A549 (cell line): ENCODE results near the gene TSPAN10. TPM values are rescaled to one million over a fixed set of nuclear protein-coding genes. Genes with fewer than 3 reads are reported as not detected.

Experiments used
- ATAC-seq, 2 experiments: fragments of 200-7000 bp in 1 of 2; fragments of >200 bp in 1 of 2; cut with Nextera tagmentation in 1 of 2; cut with Tn5 transposase in 1 of 2; 3 replicates each; pipeline versions ENCODE4 v1.8.0 to v1.9.1; 2018 to 2020; ENCODE audit warnings: mild to moderate bottlenecking in 1 of 2, moderate library complexity in 1 of 2
- CTCF ChIA-PET: fragments of 300-600 bp; sonication (Branson Sonifier 250); formaldehyde crosslinking; extraction: SDS; loops from one replicate; lab custom pipeline; 2021; ENCODE audit warnings: antibody characterized with exemption, inconsistent platforms; lab: Yijun Ruan, JAX
- POLR2A ChIA-PET: fragments of 350-600 bp; formaldehyde crosslinking; extraction: SDS; loops from one replicate; lab custom pipeline; 2021; ENCODE audit warnings: antibody characterized with exemption, inconsistent platforms; lab: Yijun Ruan, JAX
- DNase-seq, 2 experiments: peaks; one replicate each; pipeline versions ENCODE4 v3.0.0 to v3.0.0-alpha.2; 2011 to 2016; ENCODE audit warnings: low read depth in 1 of 2, low spot score in 1 of 2
- FAIRE-seq: peaks from 2 replicates; lab custom pipeline; 2011; peaks lifted over from hg19 to GRCh38; lab: Jason Lieb, UNC
- H3K27ac ChIP-seq, 2 experiments: fragments of >200 bp; sonication (Bioruptor Twin); formaldehyde crosslinking; 3 replicates each; pipeline ENCODE4 v1.5.1; 2016 to 2017
- H3K4me1 ChIP-seq: fragments of >200 bp; sonication (Bioruptor Twin); formaldehyde crosslinking; 3 replicates; pipeline ENCODE4 v1.6.1; 2016
- H3K4me2 ChIP-seq: fragments of >200 bp; sonication (Bioruptor Twin); formaldehyde crosslinking; 3 replicates; pipeline ENCODE4 v1.6.1; 2016
- H3K4me3 ChIP-seq: fragments of >200 bp; sonication (Bioruptor Twin); formaldehyde crosslinking; 3 replicates; pipeline ENCODE4 v1.5.1; 2016
- H3K9me3 ChIP-seq: fragments of >200 bp; sonication (Bioruptor Twin); formaldehyde crosslinking; 3 replicates; pipeline ENCODE4 v1.6.1; 2016
- BHLHE40 ChIP-seq: IDR thresholded peaks from 2 replicates; pipeline ENCODE4 v1.6.1; 2012; ENCODE audit warnings: low read depth, low read length, inconsistent platforms
- CEBPB ChIP-seq, 2 experiments: fragments of >200 bp in 1 of 2; sonication (Bioruptor Twin) in 1 of 2; formaldehyde crosslinking in 1 of 2; IDR thresholded peaks; 2 replicates each; pipeline ENCODE4 v1.6.1; 2012 to 2016
- CHD2 ChIP-seq: fragments of 150-350 bp; IDR thresholded peaks from 2 replicates; pipeline ENCODE4 v1.6.1; 2014; ENCODE audit warnings: low read length; ENCODE audit not compliant: partially characterized antibody
- EP300 ChIP-seq, 2 experiments: fragments of >200 bp; sonication (Bioruptor Twin); formaldehyde crosslinking; IDR thresholded peaks; 2 replicates in 1 of 2; 3 replicates in 1 of 2; pipeline ENCODE4 v1.6.1; 2016 to 2017
- FOSB ChIP-seq: fragments of 250-450 bp; sonication (Bioruptor Pico); IDR thresholded peaks from 2 replicates; pipeline ENCODE4 v1.5.0; 2020; ENCODE audit warnings: mild to moderate bottlenecking, moderate library complexity
- HEYL ChIP-seq: fragments of 250-450 bp; sonication (Bioruptor Pico); IDR thresholded peaks from 2 replicates; pipeline ENCODE4 v1.8.0; 2021; ENCODE audit warnings: mild to moderate bottlenecking, moderate library complexity
- HOXA7 ChIP-seq: fragments of 250-450 bp; sonication (Bioruptor Pico); IDR thresholded peaks from 2 replicates; pipeline ENCODE4 v1.5.0; 2020; ENCODE audit warnings: mild to moderate bottlenecking, moderate library complexity
- HOXB13 ChIP-seq: fragments of 250-450 bp; sonication (Bioruptor Pico); IDR thresholded peaks from 2 replicates; pipeline ENCODE4 v1.5.0; 2020; ENCODE audit warnings: low read depth, mild to moderate bottlenecking, moderate library complexity
- JUN ChIP-seq, 2 experiments: fragments of >200 bp; sonication (Bioruptor Twin); formaldehyde crosslinking; IDR thresholded peaks; 2 replicates in 1 of 2; 3 replicates in 1 of 2; pipeline ENCODE4 v1.6.1; 2016 to 2017
- KDM1A ChIP-seq: fragments of 200-600 bp; sonication (generic); IDR thresholded peaks from 2 replicates; pipeline ENCODE4 v1.6.1; 2016; ENCODE audit warnings: low read depth, mild to moderate bottlenecking
- KDM5A ChIP-seq: fragments of 200-600 bp; sonication (generic); IDR thresholded peaks from 2 replicates; pipeline ENCODE4 v1.6.1; 2016; ENCODE audit warnings: antibody characterized with exemption, mild to moderate bottlenecking
- MAZ ChIP-seq: fragments of 150-350 bp; IDR thresholded peaks from 2 replicates; pipeline ENCODE4 v1.6.1; 2014; ENCODE audit warnings: antibody characterized with exemption, low read depth, low read length, borderline replicate concordance
- NFE2L2 ChIP-seq: fragments of 150-350 bp; conservative IDR thresholded peaks from 2 replicates; pipeline ENCODE4 v1.6.1; 2014; ENCODE audit warnings: low read length
- NPAS2 ChIP-seq: fragments of 250-450 bp; sonication (Bioruptor Pico); IDR thresholded peaks from 2 replicates; pipeline ENCODE4 v1.8.0; 2022; ENCODE audit warnings: mild to moderate bottlenecking, moderate library complexity, borderline replicate concordance
- NR3C1 ChIP-seq: fragments of >200 bp; sonication (Bioruptor Twin); formaldehyde crosslinking; IDR thresholded peaks from 3 replicates; pipeline ENCODE4 v1.6.1; 2017
- POLR2AphosphoS2 ChIP-seq: conservative IDR thresholded peaks from 2 replicates; pipeline ENCODE4 v1.6.1; 2012; ENCODE audit warnings: low read length, improper control_type of control experiment, inconsistent platforms
- RCOR1 ChIP-seq: fragments of 150-350 bp; IDR thresholded peaks from 2 replicates; pipeline ENCODE4 v1.6.1; 2014; ENCODE audit warnings: antibody characterized with exemption, low read length, low read depth
- RNF2 ChIP-seq: fragments of 200-600 bp; sonication (generic); IDR thresholded peaks from 2 replicates; pipeline ENCODE4 v1.6.1; 2016; ENCODE audit warnings: low read depth, mild to moderate bottlenecking, antibody characterized with exemption, moderate library complexity, borderline replicate concordance
- TFCP2L1 ChIP-seq: fragments of 250-450 bp; sonication (Bioruptor Pico); IDR thresholded peaks from 2 replicates; pipeline ENCODE4 v1.5.0; 2021; ENCODE audit warnings: mild to moderate bottlenecking
- ZSCAN20 ChIP-seq: fragments of 250-450 bp; sonication (Bioruptor Pico); IDR thresholded peaks from 2 replicates; pipeline ENCODE4 v1.8.0; 2022; ENCODE audit warnings: mild to moderate bottlenecking, moderate library complexity
- WGBS: methylation state at CpG from one replicate; pipeline ENCODE4 v1.1.6; 2017; ENCODE audit errors: missing lambda C conversion rate; 5-methylcytosine and 5-hydroxymethylcytosine counted together
- polyA plus RNA-seq, 4 experiments: library from polyadenylated mRNA; depleted of rRNA in 3 of 4; stranded (reverse); fragments of >200 nt; fragmentation: RNase III in 1 of 4; extraction: RNeasy Plus Mini Kit Qiagen cat#74134 plus additional on column Dnase treatment in 1 of 4; gene quantifications; 2 replicates in 3 of 4; 3 replicates in 1 of 4; pipeline ENCODE4 v1.2.3, GENCODE V29; 2011 to 2017
- TF ChIP-seq, protein P1 (sequence below): fragments of 150-350 bp; IDR thresholded peaks from 2 replicates; pipeline ENCODE4 v1.6.1; 2014; ENCODE audit warnings: low read depth, mild to moderate bottlenecking, low read length
- TF ChIP-seq, protein P2 (sequence below): fragments of 450-650 bp; IDR thresholded peaks from 2 replicates; pipeline ENCODE4 v1.6.1; 2014; ENCODE audit warnings: antibody characterized with exemption
- TF ChIP-seq, protein P3 (sequence below): fragments of >200 bp; sonication (Bioruptor Twin); formaldehyde crosslinking; IDR thresholded peaks from 3 replicates; pipeline ENCODE4 v1.6.1; 2016
- TF ChIP-seq, protein P4 (sequence below): fragments of >200 bp; sonication (Bioruptor Twin); formaldehyde crosslinking; IDR thresholded peaks from 2 replicates; pipeline ENCODE4 v1.6.1; 2016

Gene TSPAN10
- polyA plus RNA-seq, 2 of the 4 experiments (the other 2 are of a cell fraction), result 1.4 to 6.3 TPM

DNA sequence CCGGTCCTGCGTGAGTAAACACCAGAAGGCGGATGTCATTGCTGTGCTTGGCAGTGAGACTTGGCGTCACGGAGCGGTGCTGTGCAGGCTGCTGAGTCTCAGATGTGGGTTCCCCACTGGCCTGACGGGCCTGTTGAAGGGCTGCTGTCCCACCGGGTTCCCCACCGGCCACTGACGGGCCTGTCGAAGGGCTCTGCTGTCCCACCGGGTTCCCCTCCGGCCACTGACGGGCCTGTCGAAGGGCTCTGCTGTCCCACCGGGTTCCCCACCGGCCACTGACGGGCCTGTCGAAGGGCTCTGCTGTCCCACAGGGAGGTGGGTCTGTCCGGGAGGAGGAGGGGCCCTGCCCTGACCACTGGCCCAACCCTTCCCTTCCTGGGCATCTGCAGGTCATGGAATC, 49.6 kb downstream of the TSPAN10 start:
- H3K27ac ChIP-seq, result no peak overlapping the region
- peaks cover 23% of the 10 kb centered on the region for H3K4me1 ChIP-seq
- TF ChIP-seq NPAS2 (no peak), FOSB (no peak), EP300 (IDR thresholded peaks at IDR 0.05) (no peak), NFE2L2 (no peak), NR3C1 (no peak), HOXA7 (CRISPR knock-in tag) (no peak), MAZ (no peak), POLR2AphosphoS2 (no peak), CHD2 (no peak), BHLHE40 (no peak), ZSCAN20 (CRISPR knock-in tag) (no peak), JUN (IDR thresholded peaks at IDR 0.05) (no peak)
- TF ChIP-seq, protein P1, sequence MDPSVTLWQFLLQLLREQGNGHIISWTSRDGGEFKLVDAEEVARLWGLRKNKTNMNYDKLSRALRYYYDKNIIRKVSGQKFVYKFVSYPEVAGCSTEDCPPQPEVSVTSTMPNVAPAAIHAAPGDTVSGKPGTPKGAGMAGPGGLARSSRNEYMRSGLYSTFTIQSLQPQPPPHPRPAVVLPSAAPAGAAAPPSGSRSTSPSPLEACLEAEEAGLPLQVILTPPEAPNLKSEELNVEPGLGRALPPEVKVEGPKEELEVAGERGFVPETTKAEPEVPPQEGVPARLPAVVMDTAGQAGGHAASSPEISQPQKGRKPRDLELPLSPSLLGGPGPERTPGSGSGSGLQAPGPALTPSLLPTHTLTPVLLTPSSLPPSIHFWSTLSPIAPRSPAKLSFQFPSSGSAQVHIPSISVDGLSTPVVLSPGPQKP, result no peak
- TF ChIP-seq, protein P2, sequence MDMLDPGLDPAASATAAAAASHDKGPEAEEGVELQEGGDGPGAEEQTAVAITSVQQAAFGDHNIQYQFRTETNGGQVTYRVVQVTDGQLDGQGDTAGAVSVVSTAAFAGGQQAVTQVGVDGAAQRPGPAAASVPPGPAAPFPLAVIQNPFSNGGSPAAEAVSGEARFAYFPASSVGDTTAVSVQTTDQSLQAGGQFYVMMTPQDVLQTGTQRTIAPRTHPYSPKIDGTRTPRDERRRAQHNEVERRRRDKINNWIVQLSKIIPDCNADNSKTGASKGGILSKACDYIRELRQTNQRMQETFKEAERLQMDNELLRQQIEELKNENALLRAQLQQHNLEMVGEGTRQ, result no peak
- TF ChIP-seq, all 56 proteins: peak for 0
- ATAC-seq (no peak), DNase-seq (no peak), FAIRE-seq (no peak)
- CTCF ChIA-PET, result interaction anchor here (1.2 to 1.5 kb wide), 4 partner anchors 10 to 167 kb away, joined by 3 to 6 read pairs (median 5); no protein-coding TSS in a partner anchor
- Histone ChIP-seq H3K4me2 (no peak overlapping the region), H3K9me3 (no peaks in the 10 kb centered on the region), H3K4me3 (no peak overlapping the region)
- 94% methylated on average over 20 of the region's 20 CpGs for WGBS
- POLR2A ChIA-PET, result no interaction called here

DNA sequence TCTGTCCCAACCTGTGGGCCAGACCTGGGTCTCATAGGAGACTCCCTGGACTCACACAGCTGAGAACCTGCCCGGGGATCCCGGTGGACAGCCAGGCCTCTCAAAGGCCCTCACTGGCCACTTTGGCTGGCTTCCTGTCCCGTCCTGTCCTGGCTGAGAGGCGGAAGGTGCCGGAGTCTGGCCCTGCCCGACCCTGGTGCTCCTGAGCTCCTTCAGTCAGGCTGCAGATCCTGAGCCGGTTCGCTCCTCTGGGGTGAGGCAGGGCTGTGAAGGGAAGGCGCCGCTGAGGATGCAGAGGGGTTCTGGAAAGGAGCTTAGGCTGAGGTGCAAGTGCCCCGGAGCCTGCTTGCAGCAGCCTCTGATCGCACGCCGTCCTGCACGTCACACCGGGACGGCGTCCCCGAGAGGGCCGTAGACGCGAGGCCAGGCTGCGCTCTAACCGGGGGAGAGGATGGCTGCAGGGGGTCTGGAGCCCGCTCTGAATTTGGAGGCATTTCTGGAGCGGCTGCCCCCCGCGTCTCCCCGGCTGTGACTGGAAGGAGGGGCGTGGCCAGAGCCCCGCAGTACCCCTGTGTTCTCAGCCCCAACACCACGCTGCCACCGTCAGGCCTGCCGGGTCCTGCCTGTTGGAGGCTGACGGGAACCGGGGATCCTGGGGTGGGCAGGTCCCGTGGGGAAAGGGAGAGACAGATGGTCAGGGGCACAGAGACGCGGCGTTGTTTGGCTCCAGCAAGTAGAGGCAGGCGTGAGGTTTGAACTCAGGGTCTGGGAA, 51.0 kb downstream of the TSPAN10 start:
- Histone ChIP-seq H3K4me3 (no peak overlapping the region), H3K4me1 (peaks cover 11% of the 10 kb centered on the region), H3K9me3 (no peaks in the 10 kb centered on the region), H3K27ac (no peak overlapping the region), H3K4me2 (no peak overlapping the region)
- FAIRE-seq (no peak), DNase-seq (no peak), ATAC-seq (no peak)
- TF ChIP-seq KDM1A (no peak), TFCP2L1 (CRISPR knock-in tag) (no peak), RNF2 (no peak), KDM5A (no peak), RCOR1 (no peak), EP300 (IDR thresholded peaks at IDR 0.05) (no peak), HEYL (CRISPR knock-in tag) (no peak), CEBPB (IDR thresholded peaks at IDR 0.05) (no peak)
- TF ChIP-seq, protein P3, sequence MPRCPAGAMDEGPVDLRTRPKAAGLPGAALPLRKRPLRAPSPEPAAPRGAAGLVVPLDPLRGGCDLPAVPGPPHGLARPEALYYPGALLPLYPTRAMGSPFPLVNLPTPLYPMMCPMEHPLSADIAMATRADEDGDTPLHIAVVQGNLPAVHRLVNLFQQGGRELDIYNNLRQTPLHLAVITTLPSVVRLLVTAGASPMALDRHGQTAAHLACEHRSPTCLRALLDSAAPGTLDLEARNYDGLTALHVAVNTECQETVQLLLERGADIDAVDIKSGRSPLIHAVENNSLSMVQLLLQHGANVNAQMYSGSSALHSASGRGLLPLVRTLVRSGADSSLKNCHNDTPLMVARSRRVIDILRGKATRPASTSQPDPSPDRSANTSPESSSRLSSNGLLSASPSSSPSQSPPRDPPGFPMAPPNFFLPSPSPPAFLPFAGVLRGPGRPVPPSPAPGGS, result no peak
- ChIA-PET CTCF (interaction anchor here (1.2 to 1.5 kb wide), 4 partner anchors 8 to 169 kb away, joined by 3 to 6 read pairs (median 5); no protein-coding TSS in a partner anchor), POLR2A (no interaction called here)
- 90% methylated on average over 41 of the region's 41 CpGs for WGBS

DNA sequence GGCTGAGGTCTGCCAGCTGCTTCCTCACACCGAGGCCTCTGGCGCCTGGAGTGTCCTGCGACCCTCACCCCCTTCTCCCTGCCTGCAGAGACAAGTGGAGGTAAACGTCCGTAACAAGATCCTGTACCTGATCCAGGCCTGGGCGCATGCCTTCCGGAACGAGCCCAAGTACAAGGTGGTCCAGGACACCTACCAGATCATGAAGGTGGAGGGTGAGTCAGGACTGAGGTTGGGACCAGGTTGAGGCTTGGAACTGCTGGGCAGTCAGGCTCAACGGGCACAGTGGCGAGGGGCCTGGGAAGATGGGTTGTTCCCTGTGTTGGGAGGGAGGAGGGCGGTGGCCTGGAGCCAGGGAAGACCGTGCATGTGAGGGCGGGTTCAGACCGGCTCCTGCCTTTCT, 51.6 kb downstream of the TSPAN10 start:
- no peak overlapping the region for H3K4me2 ChIP-seq
- peaks cover 11% of the 10 kb centered on the region for H3K4me1 ChIP-seq
- TF ChIP-seq KDM1A (no peak), POLR2AphosphoS2 (no peak), RNF2 (no peak), HOXA7 (CRISPR knock-in tag) (no peak), HOXB13 (no peak)
- TF ChIP-seq, protein P4, sequence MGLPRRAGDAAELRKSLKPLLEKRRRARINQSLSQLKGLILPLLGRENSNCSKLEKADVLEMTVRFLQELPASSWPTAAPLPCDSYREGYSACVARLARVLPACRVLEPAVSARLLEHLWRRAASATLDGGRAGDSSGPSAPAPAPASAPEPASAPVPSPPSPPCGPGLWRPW, result no peak
- TF ChIP-seq, all 56 proteins: peak for 0
- 95% methylated on average over 14 of the region's 14 CpGs for WGBS
- POLR2A ChIA-PET, result no interaction called here
- no peak for FAIRE-seq
- H3K27ac ChIP-seq, result no peak overlapping the region
- CTCF ChIA-PET, result no interaction called here
- no peak for DNase-seq
- no peaks in the 10 kb centered on the region for H3K9me3 ChIP-seq
- H3K4me3 ChIP-seq, result no peak overlapping the region
- no peak for ATAC-seq
